Metanephros (tissue), 2 donors: ENCODE results near the gene LRRC63. TPM values are rescaled to one million over a fixed set of nuclear protein-coding genes. Genes with fewer than 3 reads are reported as not detected.

Experiments used
- small RNA-seq: library from RNA; depleted of rRNA; stranded (forward); fragments of <200 nt; gene quantifications from one replicate; pipeline ENCODE3, GENCODE V24; 2014; ENCODE audit warnings: low replicate concordance
- total RNA-seq: library from RNA; depleted of rRNA; stranded (reverse); fragments of >200 nt; gene quantifications from one replicate; pipeline ENCODE4 v1.2.3, GENCODE V29; 2014

The LRRC63 gene, protein sequence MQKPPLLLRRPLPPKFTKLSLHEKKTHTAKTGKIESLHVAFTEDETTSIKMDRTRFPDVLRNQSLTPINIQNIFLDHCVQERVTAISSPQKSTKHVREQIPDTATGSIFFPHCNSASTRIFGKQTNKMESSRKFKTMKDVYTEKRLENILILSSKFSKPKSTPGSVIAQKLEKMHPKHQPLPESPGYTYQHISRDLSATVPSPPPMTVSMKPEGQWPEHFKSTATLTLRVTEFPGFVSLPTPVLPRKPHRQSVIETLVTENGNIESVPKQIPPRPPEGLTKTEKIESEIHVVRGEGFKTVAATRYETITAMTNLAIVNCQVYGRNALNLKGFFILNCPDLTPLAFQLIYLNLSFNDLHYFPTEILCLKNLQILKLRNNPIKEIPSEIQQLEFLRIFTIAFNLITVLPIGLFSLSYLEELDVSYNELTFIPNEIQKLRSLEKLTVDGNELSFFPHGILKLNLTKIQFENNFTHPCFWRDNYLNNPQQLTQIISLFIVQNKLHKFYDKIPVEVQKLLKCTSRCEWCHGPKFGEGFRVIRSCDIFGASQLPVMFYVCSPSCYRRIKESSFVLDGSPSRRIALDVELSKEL
- 0.12 TPM for total RNA-seq

GRCh38 chr13:46211483-46212351, at the start of gene LRRC63:
Gene LRRC63, plus strand, starts transcription at chr13:46211928. Its CDS starts 1,107 bp downstream, at chr13:46213035.

DNA sequence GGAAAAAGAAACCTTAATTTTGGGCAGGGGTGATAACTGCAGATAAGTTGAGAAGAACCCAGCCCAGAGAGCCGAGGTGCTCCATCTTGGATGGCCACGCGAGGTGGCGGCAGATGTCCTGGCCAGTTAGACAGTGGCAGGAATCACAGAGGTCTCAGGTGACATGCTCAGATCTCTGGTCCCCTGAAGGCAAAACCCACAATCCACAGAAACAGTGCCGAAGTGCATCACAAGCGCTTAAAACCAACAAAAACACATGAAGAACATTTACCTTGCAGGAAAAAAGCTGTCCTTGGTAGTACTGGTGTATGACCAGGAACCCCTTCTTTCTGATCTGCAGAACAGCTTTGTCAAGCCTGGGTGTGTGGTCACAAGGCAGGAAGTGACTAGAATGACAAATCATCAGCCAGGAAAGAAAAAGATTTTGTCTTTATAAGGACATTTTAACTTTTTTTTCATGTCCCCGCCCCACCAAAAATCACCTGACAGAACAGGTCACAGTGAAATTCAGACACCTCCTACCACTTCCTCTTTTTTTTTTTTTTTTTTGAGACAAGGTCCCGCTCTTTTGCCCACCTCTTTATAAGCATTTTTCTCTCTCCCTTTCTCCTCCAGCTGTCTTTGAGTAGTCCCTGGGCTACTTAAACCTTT, 29.8 kb upstream of the LRRC63 start, which contains the start of gene LCP1:
Gene LCP1, minus strand, starts transcription at position 338 of the 651 bp plus-strand sequence. CDS start 22,515 bp downstream, outside the sequence.

Small RNA genes lying within 50 kb of the gene (small RNA-seq; reads per million reads assigned to genes)
- gene RN7SKP5, result not detected
- not detected for gene RN7SL288P

Other genes with a start within 250 kb of the LRRC63 start
- gene ZC3H13, start 159.2 kb upstream of the LRRC63 start, total RNA-seq, result 23.8 TPM
- gene CPB2, start 106.9 kb upstream of the LRRC63 start, total RNA-seq, result not detected
- 25.2 TPM for gene LCP1, start 29.8 kb upstream of the LRRC63 start, total RNA-seq
- gene RUBCNL, start 175.3 kb downstream of the LRRC63 start, total RNA-seq, result 6.1 TPM